C4-2B (cell line): ENCODE measurements around the gene WASHC3.
A peak's percentile ranks its signal among the peaks of the same experiment; 100 is the strongest.

Experiments
- H3K27ac ChIP-seq: fragments of 450-650 bp; 2 replicates; pipeline ENCODE4 v1.5.1; 2017
- CTCF ChIP-seq: fragments of 450-650 bp; conservative IDR thresholded peaks from 2 replicates; pipeline ENCODE4 v1.5.1; 2017; ENCODE audit warnings: mild to moderate bottlenecking
- ZFX ChIP-seq: fragments of 450-650 bp; IDR thresholded peaks from 2 replicates; pipeline ENCODE4 v1.6.1; 2017

Gene WASHC3

GRCh38 chr12:102033991-102034745, 27.6 kb downstream of the WASHC3 start:
- TF ChIP-seq CTCF (no peak), ZFX (no peak)
- H3K27ac ChIP-seq: no peak overlapping the region

- no peak overlapping the region for H3K27ac ChIP-seq
- TF ChIP-seq ZFX: no peak
- TF ChIP-seq CTCF: no peak
Observed at GRCh38 chr12:102031852-102032251, 29.9 kb downstream of the WASHC3 start.

- no peak overlapping the region for H3K27ac ChIP-seq
- TF ChIP-seq CTCF (no peak), ZFX (no peak)
Observed at GRCh38 chr12:102029141-102029540, 32.6 kb downstream of the WASHC3 start.

GRCh38 chr12:102026728-102027127, 35.1 kb downstream of the WASHC3 start:
- no peak overlapping the region for H3K27ac ChIP-seq
- TF ChIP-seq CTCF (no peak), ZFX (no peak)

GRCh38 chr12:102024765-102025164, 37.0 kb downstream of the WASHC3 start:
- H3K27ac ChIP-seq: no peak overlapping the region
- TF ChIP-seq CTCF (no peak), ZFX (no peak)

- H3K27ac ChIP-seq: peak overlapping the region; percentile 58; the same call in 1 of the 2 replicates
- TF ChIP-seq CTCF: no peak
- no peak for TF ChIP-seq ZFX
Observed at GRCh38 chr12:102023343-102023930, 38.4 kb downstream of the WASHC3 start.

- TF ChIP-seq ZFX: no peak
- TF ChIP-seq CTCF: no peak
- H3K27ac ChIP-seq: no peak overlapping the region
Observed at GRCh38 chr12:102022286-102022685, 39.5 kb downstream of the WASHC3 start.
